Adipocyte (in vitro differentiated cells): ENCODE data around the gene SMARCB1.

Experiments
- DNase-seq: peaks from one replicate; pipeline ENCODE4 v3.0.0-alpha.2; 2015; ENCODE audit warnings: low read depth
- H3K27me3 ChIP-seq: replicated peaks from 2 replicates; pipeline ENCODE4 v1.7.0; 2013; ENCODE audit warnings: mild to moderate bottlenecking, low read length, moderate library complexity; ENCODE audit not compliant: control insufficient read depth, insufficient read depth
- H3K36me3 ChIP-seq: 2 replicates; pipeline ENCODE4 v1.7.0; 2013; ENCODE audit warnings: low read length, mild to moderate bottlenecking, moderate library complexity; ENCODE audit not compliant: control insufficient read depth, insufficient read depth, severe bottlenecking
- H3K4me1 ChIP-seq: 2 replicates; pipeline ENCODE4 v1.7.0; 2013; ENCODE audit warnings: mild to moderate bottlenecking, low read length, moderate library complexity; ENCODE audit not compliant: control insufficient read depth, insufficient read depth
- H3K4me3 ChIP-seq: 2 replicates; pipeline ENCODE4 v1.7.0; 2013; ENCODE audit warnings: mild to moderate bottlenecking, low read length, moderate library complexity
- H3K9ac ChIP-seq: 2 replicates; pipeline ENCODE4 v1.7.0; 2013; ENCODE audit warnings: mild to moderate bottlenecking, low read length, moderate library complexity
- H3K9me3 ChIP-seq: 2 replicates; pipeline ENCODE4 v1.7.0; 2013; ENCODE audit warnings: mild to moderate bottlenecking, low read length, moderate library complexity; ENCODE audit not compliant: control insufficient read depth

Gene SMARCB1

DNA sequence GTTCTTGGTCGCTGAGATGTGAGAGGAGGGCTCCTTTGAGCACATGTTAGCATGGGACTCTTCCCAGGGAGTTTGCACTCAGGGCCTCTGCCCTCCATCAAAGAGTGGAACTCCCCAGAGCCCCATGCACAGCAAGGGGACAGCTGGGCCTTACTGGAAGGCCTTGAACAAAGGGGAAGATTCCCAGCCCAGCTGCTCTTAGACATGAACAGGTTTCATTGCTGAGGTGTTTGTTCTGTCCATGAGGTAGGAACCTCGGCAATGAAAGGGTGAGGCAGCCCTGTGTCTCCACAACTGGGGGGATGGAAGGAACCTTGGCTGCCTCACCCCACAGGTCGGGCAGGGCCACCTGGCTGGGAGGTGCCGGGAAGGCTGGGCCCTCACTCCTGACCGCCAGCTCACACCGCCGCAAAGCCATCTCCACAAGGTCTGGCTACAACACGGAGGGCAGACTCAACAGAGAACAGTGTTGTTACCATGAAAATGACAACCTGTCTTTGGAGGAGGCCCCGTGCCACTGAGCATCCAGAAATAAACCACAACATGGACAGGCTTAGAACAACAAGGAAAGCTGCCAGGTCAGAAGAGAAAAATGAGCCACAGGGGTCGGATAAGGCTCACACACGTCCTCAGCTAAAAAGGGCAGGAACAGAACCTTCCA lies 48.8 kb downstream of the SMARCB1 start:
- Histone ChIP-seq H3K4me3 (no peak overlapping the region), H3K9me3 (no peaks in the 10 kb centered on the region), H3K27me3 (no peaks in the 10 kb centered on the region), H3K36me3 (peaks cover 24% of the 10 kb centered on the region), H3K4me1 (peaks cover 5% of the 10 kb centered on the region), H3K9ac (no peak overlapping the region)
- no peak for DNase-seq

DNA sequence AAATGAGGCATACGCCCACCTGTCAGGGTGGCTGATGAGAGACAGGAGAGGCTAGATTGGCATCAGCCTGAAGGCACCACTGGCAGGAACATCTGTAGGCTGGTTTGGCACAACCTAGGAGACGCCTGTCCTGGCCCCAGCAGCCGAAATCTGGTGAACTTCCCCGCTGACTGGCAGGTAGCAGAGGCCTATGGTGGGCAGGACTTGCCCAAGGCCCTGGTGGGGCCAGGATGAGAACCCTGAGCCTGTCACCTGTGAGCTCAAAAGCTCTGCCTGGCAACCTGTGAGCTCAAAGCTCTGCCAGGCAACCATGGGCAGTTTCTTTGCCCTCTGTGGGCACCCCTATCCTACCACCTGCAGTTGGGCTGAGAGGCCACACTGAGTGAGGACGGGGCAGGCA lies 49.5 kb downstream of the SMARCB1 start:
- Histone ChIP-seq H3K27me3 (no peaks in the 10 kb centered on the region), H3K4me1 (peaks cover 5% of the 10 kb centered on the region), H3K36me3 (peaks cover 24% of the 10 kb centered on the region), H3K4me3 (no peak overlapping the region), H3K9ac (no peak overlapping the region), H3K9me3 (no peaks in the 10 kb centered on the region)
- DNase-seq, result no peak

DNA sequence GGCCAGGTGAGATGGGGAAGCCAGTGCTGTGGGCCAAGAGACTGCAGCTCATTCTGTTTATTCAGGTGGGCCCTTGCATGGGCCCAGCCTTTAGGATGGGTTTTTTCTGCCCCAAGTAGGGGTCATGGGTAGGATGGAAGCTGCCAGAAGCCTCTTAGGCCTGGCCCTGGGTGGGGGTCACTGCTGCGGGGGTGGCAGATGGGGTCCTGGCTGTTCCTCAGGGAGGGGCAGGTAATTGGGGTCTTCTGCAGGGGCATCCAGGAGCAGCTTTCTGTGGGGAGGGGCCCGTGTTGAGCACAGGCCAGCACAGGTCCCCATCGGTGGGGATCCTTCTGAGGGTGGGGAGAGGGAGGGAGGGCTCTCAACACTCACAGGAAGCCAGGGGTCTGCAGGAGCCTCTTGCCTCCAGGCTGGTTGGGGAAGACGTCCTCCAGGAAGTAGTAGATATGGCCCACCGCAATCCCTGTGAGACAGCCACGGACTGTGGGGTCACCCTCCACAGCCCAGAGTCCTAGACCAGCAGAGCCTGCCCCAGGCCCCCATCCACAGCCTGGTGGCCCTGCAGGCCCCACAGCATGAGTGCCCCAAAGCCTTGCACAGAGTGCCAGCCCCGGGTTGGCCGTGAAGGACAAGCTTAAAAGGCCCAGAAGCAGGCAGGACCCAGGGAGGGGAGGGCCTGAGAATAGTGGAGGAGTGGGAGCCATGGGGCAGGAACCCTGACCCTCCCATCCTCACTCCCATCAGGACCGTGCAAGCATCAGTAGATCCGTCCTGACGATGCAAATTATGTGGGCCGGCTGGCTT lies 50.1 kb downstream of the SMARCB1 start:
- Histone ChIP-seq H3K27me3 (no peaks in the 10 kb centered on the region), H3K9me3 (no peaks in the 10 kb centered on the region), H3K9ac (no peak overlapping the region), H3K36me3 (peaks cover 18% of the 10 kb centered on the region), H3K4me1 (peaks cover 5% of the 10 kb centered on the region), H3K4me3 (no peak overlapping the region)
- no peak for DNase-seq

DNA sequence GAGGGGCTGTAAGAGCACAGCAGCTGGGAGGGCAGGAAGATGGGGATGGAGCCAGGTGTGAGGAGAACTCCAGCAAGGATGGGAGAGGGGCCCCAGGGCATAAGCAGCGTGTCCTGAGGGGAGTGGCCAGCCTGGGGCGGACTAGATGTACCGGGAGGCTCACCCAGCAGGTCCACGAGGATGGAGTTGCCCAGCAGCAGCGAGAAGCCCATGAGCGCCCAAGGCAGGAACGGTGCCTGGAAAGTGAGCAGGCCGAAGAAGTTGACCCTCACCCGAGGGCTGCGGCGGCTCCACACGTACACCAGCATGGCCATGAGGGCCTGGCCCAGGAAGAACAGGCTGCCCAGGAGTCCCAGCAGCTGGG lies 50.7 kb downstream of the SMARCB1 start:
- no peaks in the 10 kb centered on the region for H3K9me3 ChIP-seq
- peaks cover 15% of the 10 kb centered on the region for H3K36me3 ChIP-seq
- no peak overlapping the region for H3K4me3 ChIP-seq
- H3K27me3 ChIP-seq, result no peaks in the 10 kb centered on the region
- peaks cover 5% of the 10 kb centered on the region for H3K4me1 ChIP-seq
- H3K9ac ChIP-seq, result no peak overlapping the region
- no peak for DNase-seq

DNA sequence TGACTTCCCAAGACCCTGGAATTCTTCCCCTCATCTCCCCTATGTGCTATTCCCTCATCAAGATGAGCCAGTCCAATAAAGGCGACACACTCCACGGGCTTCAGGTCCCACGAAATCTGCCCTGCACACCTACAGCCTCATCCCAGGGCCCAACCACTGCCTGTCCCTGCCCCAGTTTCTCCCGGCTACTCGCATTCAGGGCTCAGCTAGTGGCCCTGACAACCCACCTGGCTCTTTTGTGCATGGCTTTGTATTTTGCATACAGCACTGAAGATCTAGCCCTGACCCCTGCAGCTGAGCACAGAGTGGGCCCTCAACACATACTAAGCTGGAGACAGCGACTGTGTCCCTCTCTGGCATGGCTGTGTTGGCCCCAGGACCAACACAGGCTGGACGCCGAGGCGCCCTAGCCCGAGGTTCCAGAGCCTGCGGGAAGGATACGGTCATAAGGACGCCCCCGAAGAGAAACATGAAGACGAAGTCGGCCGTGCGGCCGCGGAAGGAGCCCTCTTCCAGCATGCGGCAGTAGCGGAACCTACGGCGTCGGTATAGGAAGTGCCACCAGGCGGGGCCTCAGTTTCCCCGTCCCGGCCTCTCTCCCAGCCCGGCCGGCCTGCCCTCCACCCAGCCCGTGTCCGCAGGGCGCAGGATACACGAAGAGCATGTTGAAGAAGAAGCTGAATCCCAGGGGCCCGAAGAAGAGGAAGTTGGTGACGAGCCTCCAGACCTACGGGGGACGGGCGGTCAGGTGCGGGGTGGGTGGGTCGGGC lies 51.3 kb downstream of the SMARCB1 start:
- Histone ChIP-seq H3K9me3 (no peaks in the 10 kb centered on the region), H3K9ac (no peak overlapping the region), H3K4me3 (no peak overlapping the region), H3K27me3 (no peaks in the 10 kb centered on the region), H3K4me1 (peaks cover 5% of the 10 kb centered on the region), H3K36me3 (peaks cover 15% of the 10 kb centered on the region)
- DNase-seq, result no peak

DNA sequence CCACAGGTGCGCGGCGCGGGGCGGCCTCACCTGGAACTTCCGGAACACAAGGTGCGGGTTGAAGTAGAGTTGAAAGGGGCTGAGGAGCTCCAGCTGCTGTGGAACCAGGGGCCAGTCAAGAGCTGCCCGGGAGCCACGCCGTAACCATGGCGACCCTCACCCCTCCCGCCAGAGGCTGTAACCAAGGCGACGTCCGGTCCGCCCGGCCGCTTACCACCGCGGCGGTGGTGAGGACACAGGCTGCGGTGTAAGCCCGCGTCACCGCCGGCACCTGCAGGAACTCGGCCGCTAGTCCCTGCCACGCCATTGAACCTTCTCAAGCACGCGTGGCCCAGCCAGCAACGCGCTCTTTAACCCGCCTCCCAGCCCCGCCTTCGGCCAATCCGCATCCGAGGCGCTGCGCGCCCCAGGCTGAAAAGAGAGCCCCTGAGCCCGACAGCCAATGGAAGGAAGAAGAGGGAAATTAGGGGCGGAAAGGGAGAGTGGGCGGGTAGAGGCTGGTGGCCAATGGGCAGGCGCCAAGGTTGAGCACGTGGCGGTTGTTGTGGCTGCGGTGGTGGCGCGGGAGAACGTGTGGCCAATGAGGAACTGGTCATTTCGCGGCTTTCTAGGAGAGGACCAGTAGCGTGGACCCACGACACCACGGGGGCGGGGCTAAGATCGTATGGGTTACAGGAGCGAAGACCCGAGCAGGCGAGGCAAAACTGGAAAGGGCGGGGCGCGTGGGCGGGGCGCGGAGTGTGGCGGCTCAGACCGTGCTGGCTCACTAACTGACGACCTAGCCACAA lies 52.1 kb downstream of the SMARCB1 start, which contains the start of gene DERL3:
Gene DERL3, minus strand, starts transcription at position 326 of the 788 bp plus-strand sequence. Its CDS starts 19 bp downstream, at position 307.
- peaks cover 11% of the 10 kb centered on the region for H3K36me3 ChIP-seq
- no peaks in the 10 kb centered on the region for H3K9me3 ChIP-seq
- H3K4me1 ChIP-seq, result peaks cover 5% of the 10 kb centered on the region
- H3K27me3 ChIP-seq, result no peaks in the 10 kb centered on the region
- no peak within 1 kb of the TSS for H3K9ac ChIP-seq
- DNase-seq, result peak; percentile 97
- H3K4me3 ChIP-seq, result peak within 1 kb of the TSS; percentile 68

DNA sequence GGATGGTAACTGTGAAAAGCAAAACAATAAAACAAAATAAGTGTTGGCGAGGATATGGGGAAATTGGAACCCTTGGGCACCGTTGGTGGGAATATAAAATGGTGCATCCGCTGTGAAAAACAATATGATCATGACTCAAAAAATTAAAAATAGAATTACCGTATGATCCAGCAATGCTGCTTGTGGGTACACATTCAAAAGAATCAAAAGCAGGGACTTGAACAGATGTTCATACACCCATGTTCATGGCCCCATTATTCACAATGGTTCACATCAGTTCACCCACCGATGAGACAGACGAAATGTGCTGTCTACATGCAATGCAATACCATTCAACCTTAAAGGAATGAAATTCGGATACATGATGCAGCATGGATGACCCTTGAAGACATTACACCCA lies 53.3 kb downstream of the SMARCB1 start:
- no peak overlapping the region for H3K4me3 ChIP-seq
- H3K36me3 ChIP-seq, result peaks cover 11% of the 10 kb centered on the region
- H3K9me3 ChIP-seq, result no peaks in the 10 kb centered on the region
- peaks cover 5% of the 10 kb centered on the region for H3K4me1 ChIP-seq
- no peaks in the 10 kb centered on the region for H3K27me3 ChIP-seq
- DNase-seq, result no peak
- no peak overlapping the region for H3K9ac ChIP-seq

DNA sequence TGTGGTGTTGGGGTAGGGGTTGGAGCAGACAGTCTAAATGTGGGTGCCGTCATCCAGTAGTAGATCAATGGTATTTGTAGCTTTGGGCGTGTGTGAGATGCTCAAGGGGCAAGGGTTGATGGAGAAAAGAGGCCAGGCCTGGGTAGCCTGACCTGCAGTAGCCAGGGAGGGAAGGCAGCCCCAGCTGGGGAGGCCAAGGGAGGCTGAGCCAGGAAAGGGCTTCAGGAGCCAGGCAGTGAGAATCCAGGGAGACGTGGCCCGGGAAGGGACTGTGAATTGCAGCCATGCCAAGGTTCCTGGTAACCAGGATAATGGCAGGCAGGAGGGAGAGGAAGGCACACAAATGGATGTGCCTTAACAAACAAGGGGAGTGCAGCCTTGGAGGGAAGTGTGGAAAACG lies 54.5 kb downstream of the SMARCB1 start:
- no peak for DNase-seq
- Histone ChIP-seq H3K9me3 (no peaks in the 10 kb centered on the region), H3K27me3 (no peaks in the 10 kb centered on the region), H3K4me1 (peaks cover 6% of the 10 kb centered on the region), H3K9ac (no peak overlapping the region), H3K4me3 (no peak overlapping the region), H3K36me3 (peaks cover under 1% of the 10 kb centered on the region)

DNA sequence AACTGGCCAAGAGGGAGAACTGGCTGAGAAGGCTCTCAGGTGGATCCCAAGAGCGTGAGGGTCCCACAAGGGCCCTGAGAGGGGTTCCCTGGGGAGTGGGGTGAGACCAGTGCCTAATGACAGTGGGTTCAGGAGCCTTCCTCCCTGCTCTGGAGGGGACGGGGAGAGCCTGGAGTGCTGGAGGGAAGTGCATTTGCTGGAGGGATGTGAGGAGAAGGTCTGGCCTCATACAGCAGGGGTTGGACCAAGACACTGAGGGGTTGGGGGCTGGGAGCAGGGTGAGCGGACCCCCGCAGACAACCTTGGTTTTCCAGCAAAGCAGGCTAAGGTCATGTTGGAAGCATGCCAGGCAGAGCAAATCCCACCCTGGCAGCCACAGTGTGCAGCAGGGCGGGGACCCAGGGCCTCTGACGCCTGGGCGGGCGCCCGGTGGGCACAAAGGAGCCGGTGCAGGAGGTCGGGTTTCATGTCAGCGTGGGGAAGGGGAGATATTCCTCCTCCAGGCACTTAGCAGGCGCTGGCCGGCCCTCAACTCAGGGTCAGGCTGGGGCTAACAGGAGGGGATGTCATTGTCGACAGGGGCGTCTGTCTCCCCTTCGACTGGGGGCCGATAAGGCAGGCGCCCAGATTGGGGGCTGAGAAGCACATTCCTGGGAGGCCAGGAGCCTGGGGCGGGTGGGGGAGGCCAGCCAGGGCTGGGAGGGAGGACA lies 55.1 kb downstream of the SMARCB1 start:
- H3K4me1 ChIP-seq, result peaks cover 12% of the 10 kb centered on the region
- no peaks in the 10 kb centered on the region for H3K36me3 ChIP-seq
- H3K4me3 ChIP-seq, result no peak overlapping the region
- H3K27me3 ChIP-seq, result no peaks in the 10 kb centered on the region
- H3K9ac ChIP-seq, result no peak overlapping the region
- DNase-seq, result no peak
- no peaks in the 10 kb centered on the region for H3K9me3 ChIP-seq

DNA sequence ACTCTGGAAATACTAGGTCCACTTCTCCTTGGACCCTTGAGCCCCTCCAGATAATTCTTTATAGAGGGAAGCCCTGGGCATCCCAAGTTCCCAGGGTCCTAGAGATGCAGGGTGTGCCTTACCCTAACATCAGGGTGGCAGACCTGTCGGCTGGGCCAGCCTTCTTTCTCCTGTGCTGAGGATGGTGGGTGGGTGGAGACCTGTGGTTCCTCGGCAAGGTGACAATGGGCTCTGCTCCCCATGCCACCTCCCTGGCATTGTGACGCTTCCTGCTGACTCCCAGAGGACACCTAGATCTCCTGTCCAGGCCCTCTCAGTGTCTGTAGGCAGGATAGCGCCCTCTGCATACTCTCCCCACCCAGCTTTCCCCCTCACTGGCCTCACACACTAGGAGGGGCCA lies 55.8 kb downstream of the SMARCB1 start:
- Histone ChIP-seq H3K4me1 (peaks cover 13% of the 10 kb centered on the region), H3K36me3 (no peaks in the 10 kb centered on the region)

More for the DNA sequence above, 55.8 kb downstream of the SMARCB1 start:
- no peak for DNase-seq
- no peaks in the 10 kb centered on the region for H3K9me3 ChIP-seq
- H3K27me3 ChIP-seq, result no peaks in the 10 kb centered on the region
- H3K4me3 ChIP-seq, result no peak overlapping the region
- H3K9ac ChIP-seq, result no peak overlapping the region
